Neural cell (in vitro differentiated cells): ENCODE results near the gene CMKLR1.

ENCODE experiments used
- CTCF ChIP-seq: fragments of 450-650 bp; IDR thresholded peaks from 2 replicates; pipeline ENCODE4 v1.5.1; 2014; ENCODE audit warnings: antibody characterized with exemption, mild to moderate bottlenecking, moderate library complexity; ENCODE audit not compliant: poor library complexity, severe bottlenecking
- SMC3 ChIP-seq: fragments of 450-650 bp; conservative IDR thresholded peaks from 2 replicates; pipeline ENCODE4 v1.6.1; 2014; ENCODE audit warnings: antibody characterized with exemption, mild to moderate bottlenecking, moderate library complexity; ENCODE audit not compliant: poor library complexity
- TAF1 ChIP-seq: IDR thresholded peaks from 2 replicates; pipeline ENCODE4 v1.6.1; 2012; ENCODE audit warnings: low read depth

- TF ChIP-seq CTCF (no peak), SMC3 (no peak), TAF1 (no peak)
Observed at GRCh38 chr12:108311605-108312004, 27.5 kb downstream of the CMKLR1 start.
